SK-N-SH treated with all-trans-retinoic acid at 6 μM for 48 hours (cell line): Measurements from ENCODE around the gene NAB1.

Experiments used
- ATAC-seq: fragments of 200-7000 bp; cut with Tn5 transposase; 3 replicates; pipeline ENCODE4 v1.9.1; 2020; ENCODE audit warnings: mild to moderate bottlenecking, moderate library complexity
- ARNTL ChIP-seq: fragments of 450-650 bp; formaldehyde crosslinking; IDR thresholded peaks from 2 replicates; pipeline ENCODE4 v1.5.0; 2020; ENCODE audit warnings: low read depth, mild to moderate bottlenecking, moderate library complexity, borderline replicate concordance
- BACH2 ChIP-seq: fragments of 250-450 bp; sonication (Bioruptor Pico); IDR thresholded peaks from 2 replicates; pipeline ENCODE4 v1.9.0; 2021; ENCODE audit warnings: mild to moderate bottlenecking, borderline replicate concordance
- CSDC2 ChIP-seq: fragments of 250-450 bp; sonication (Bioruptor Pico); IDR thresholded peaks from 2 replicates; pipeline ENCODE4 v1.5.0; 2020; ENCODE audit warnings: mild to moderate bottlenecking, moderate library complexity
- ESRRG ChIP-seq: fragments of 250-450 bp; sonication (Bioruptor Pico); IDR thresholded peaks from 2 replicates; pipeline ENCODE4 v1.6.1; 2021; ENCODE audit warnings: mild to moderate bottlenecking
- GLIS3 ChIP-seq: fragments of 250-450 bp; sonication (Bioruptor Pico); IDR thresholded peaks from 2 replicates; pipeline ENCODE4 v1.5.0; 2020; ENCODE audit warnings: mild to moderate bottlenecking, moderate library complexity
- ISL1 ChIP-seq: fragments of 250-450 bp; sonication (Bioruptor Pico); IDR thresholded peaks from 2 replicates; pipeline ENCODE4 v2.1.2; 2022; ENCODE audit warnings: mild to moderate bottlenecking, moderate library complexity
- OSR1 ChIP-seq: fragments of 250-450 bp; sonication (Bioruptor Pico); IDR thresholded peaks from 2 replicates; pipeline ENCODE4 v1.8.0; 2022; ENCODE audit warnings: moderate library complexity, mild to moderate bottlenecking, inconsistent platforms
- RARB ChIP-seq: fragments of 250-450 bp; sonication (Bioruptor Pico); IDR thresholded peaks from 2 replicates; pipeline ENCODE4 v1.8.0; 2021; ENCODE audit warnings: mild to moderate bottlenecking, moderate library complexity
- SNAI2 ChIP-seq: fragments of 250-450 bp; sonication (Bioruptor Pico); IDR thresholded peaks from 2 replicates; pipeline ENCODE4 v1.5.0; 2020; ENCODE audit warnings: mild to moderate bottlenecking, moderate library complexity
- TCF4 ChIP-seq: fragments of 250-450 bp; sonication (Bioruptor Pico); IDR thresholded peaks from 2 replicates; pipeline ENCODE4 v1.8.0; 2021; ENCODE audit warnings: mild to moderate bottlenecking, moderate library complexity, borderline replicate concordance
- TOX ChIP-seq: fragments of 250-450 bp; sonication (Bioruptor Pico); IDR thresholded peaks from 2 replicates; pipeline ENCODE4 v1.8.0; 2021; ENCODE audit warnings: mild to moderate bottlenecking, moderate library complexity, borderline replicate concordance
- ZC3H10 ChIP-seq: fragments of 250-450 bp; sonication (Bioruptor Pico); IDR thresholded peaks from 2 replicates; pipeline ENCODE4 v1.5.1; 2021; ENCODE audit warnings: mild to moderate bottlenecking, moderate library complexity
- ZFP3 ChIP-seq: fragments of 250-450 bp; sonication (Bioruptor Pico); IDR thresholded peaks from 2 replicates; pipeline ENCODE4 v1.5.0; 2020; ENCODE audit warnings: mild to moderate bottlenecking, moderate library complexity
- ZFP30 ChIP-seq: fragments of 450-650 bp; formaldehyde crosslinking; IDR thresholded peaks from 2 replicates; pipeline ENCODE4 v1.5.0; 2022; ENCODE audit warnings: mild to moderate bottlenecking, moderate library complexity
- ZNF565 ChIP-seq: fragments of 450-650 bp; formaldehyde crosslinking; conservative IDR thresholded peaks from 2 replicates; pipeline ENCODE4 v1.5.0; 2020; ENCODE audit warnings: low read depth, mild to moderate bottlenecking, moderate library complexity
- ZNF8 ChIP-seq: fragments of 450-650 bp; formaldehyde crosslinking; IDR thresholded peaks from 2 replicates; pipeline ENCODE4 v1.5.0; 2020; ENCODE audit warnings: mild to moderate bottlenecking, moderate library complexity
- TF ChIP-seq, protein P1 (sequence below): fragments of 250-450 bp; sonication (Bioruptor Pico); IDR thresholded peaks from 2 replicates; pipeline ENCODE4 v1.5.0; 2020; ENCODE audit warnings: mild to moderate bottlenecking, moderate library complexity
- TF ChIP-seq, protein P2 (sequence below): fragments of 250-450 bp; sonication (Bioruptor Pico); IDR thresholded peaks from 2 replicates; pipeline ENCODE4 v1.8.0; 2021; ENCODE audit warnings: low read depth, mild to moderate bottlenecking, moderate library complexity, borderline replicate concordance
- TF ChIP-seq, protein P3 (sequence below): fragments of 250-450 bp; sonication (Bioruptor Pico); IDR thresholded peaks from 2 replicates; pipeline ENCODE4 v1.8.0; 2020; ENCODE audit warnings: mild to moderate bottlenecking, moderate library complexity, borderline replicate concordance
- TF ChIP-seq, protein P4 (sequence below): fragments of 250-450 bp; sonication (Bioruptor Pico); IDR thresholded peaks from 2 replicates; pipeline ENCODE4 v1.5.1; 2020; ENCODE audit warnings: low read depth, mild to moderate bottlenecking, moderate library complexity
- TF ChIP-seq, protein P5 (sequence below): fragments of 250-450 bp; sonication (Bioruptor Pico); IDR thresholded peaks from 2 replicates; pipeline ENCODE4 v1.5.1; 2021; ENCODE audit warnings: mild to moderate bottlenecking, moderate library complexity

NAB1 gene

DNA sequence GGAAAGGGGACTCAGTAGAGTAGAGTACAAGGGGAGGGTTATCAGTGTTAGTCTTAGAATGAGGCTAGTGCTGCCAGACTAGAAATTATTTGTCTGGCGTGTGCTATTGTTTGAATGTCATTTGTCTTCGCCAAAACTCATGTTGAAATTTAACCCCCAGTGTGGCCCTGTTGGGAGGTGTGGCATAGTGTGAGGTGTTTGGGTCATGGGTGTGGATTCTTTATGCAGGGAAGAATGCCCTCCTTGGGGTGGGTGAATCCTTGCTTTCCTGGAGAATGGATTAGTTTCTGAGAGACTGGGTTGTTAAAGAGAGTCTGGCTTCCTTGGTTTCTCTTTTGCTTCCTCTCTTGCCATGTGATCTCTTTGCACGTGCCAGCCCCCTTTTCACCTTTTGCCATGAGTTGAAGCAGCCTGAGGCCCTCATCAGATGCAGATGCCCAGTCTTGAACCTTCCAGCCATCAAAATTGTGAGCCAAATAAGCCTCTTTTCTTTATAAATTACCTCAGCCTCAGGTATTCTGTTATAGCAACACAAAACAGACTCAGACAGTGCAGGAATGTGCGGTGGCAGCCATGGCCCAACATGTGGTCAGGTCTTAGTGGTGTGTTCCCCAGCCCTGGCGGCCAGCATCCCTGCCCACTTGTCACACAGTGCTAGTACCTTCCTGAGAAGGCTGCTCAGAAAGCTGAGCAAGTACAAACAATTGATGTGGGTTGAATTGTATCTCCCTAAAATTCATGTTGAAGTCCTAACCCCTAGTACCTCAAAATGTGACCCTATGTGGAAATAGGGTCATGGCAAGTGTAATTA is 48.4 kb upstream of the NAB1 start:
- TF ChIP-seq CSDC2 (CRISPR knock-in tag) (no peak), ZNF565 (CRISPR knock-in tag) (no peak), ESRRG (CRISPR knock-in tag) (no peak), ZFP30 (CRISPR knock-in tag) (no peak), RARB (no peak), SNAI2 (no peak), TCF4 (no peak), OSR1 (CRISPR knock-in tag) (no peak), ZC3H10 (CRISPR knock-in tag) (no peak), ARNTL (CRISPR knock-in tag) (no peak), ISL1 (CRISPR knock-in tag) (no peak), ZNF8 (no peak), GLIS3 (no peak), TOX (no peak)
- TF ChIP-seq, protein P1, sequence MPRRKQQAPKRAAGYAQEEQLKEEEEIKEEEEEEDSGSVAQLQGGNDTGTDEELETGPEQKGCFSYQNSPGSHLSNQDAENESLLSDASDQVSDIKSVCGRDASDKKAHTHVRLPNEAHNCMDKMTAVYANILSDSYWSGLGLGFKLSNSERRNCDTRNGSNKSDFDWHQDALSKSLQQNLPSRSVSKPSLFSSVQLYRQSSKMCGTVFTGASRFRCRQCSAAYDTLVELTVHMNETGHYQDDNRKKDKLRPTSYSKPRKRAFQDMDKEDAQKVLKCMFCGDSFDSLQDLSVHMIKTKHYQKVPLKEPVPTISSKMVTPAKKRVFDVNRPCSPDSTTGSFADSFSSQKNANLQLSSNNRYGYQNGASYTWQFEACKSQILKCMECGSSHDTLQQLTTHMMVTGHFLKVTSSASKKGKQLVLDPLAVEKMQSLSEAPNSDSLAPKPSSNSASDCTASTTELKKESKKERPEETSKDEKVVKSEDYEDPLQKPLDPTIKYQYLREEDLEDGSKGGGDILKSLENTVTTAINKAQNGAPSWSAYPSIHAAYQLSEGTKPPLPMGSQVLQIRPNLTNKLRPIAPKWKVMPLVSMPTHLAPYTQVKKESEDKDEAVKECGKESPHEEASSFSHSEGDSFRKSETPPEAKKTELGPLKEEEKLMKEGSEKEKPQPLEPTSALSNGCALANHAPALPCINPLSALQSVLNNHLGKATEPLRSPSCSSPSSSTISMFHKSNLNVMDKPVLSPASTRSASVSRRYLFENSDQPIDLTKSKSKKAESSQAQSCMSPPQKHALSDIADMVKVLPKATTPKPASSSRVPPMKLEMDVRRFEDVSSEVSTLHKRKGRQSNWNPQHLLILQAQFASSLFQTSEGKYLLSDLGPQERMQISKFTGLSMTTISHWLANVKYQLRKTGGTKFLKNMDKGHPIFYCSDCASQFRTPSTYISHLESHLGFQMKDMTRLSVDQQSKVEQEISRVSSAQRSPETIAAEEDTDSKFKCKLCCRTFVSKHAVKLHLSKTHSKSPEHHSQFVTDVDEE (CRISPR knock-in tag): no peak
- TF ChIP-seq, protein P2, sequence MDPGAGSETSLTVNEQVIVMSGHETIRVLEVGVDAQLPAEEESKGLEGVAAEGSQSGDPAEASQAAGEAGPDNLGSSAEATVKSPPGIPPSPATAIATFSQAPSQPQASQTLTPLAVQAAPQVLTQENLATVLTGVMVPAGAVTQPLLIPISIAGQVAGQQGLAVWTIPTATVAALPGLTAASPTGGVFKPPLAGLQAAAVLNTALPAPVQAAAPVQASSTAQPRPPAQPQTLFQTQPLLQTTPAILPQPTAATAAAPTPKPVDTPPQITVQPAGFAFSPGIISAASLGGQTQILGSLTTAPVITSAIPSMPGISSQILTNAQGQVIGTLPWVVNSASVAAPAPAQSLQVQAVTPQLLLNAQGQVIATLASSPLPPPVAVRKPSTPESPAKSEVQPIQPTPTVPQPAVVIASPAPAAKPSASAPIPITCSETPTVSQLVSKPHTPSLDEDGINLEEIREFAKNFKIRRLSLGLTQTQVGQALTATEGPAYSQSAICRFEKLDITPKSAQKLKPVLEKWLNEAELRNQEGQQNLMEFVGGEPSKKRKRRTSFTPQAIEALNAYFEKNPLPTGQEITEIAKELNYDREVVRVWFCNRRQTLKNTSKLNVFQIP (CRISPR knock-in tag): no peak
- TF ChIP-seq, protein P3, sequence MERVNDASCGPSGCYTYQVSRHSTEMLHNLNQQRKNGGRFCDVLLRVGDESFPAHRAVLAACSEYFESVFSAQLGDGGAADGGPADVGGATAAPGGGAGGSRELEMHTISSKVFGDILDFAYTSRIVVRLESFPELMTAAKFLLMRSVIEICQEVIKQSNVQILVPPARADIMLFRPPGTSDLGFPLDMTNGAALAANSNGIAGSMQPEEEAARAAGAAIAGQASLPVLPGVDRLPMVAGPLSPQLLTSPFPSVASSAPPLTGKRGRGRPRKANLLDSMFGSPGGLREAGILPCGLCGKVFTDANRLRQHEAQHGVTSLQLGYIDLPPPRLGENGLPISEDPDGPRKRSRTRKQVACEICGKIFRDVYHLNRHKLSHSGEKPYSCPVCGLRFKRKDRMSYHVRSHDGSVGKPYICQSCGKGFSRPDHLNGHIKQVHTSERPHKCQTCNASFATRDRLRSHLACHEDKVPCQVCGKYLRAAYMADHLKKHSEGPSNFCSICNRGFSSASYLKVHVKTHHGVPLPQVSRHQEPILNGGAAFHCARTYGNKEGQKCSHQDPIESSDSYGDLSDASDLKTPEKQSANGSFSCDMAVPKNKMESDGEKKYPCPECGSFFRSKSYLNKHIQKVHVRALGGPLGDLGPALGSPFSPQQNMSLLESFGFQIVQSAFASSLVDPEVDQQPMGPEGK (CRISPR knock-in tag): no peak
- TF ChIP-seq, protein P4, sequence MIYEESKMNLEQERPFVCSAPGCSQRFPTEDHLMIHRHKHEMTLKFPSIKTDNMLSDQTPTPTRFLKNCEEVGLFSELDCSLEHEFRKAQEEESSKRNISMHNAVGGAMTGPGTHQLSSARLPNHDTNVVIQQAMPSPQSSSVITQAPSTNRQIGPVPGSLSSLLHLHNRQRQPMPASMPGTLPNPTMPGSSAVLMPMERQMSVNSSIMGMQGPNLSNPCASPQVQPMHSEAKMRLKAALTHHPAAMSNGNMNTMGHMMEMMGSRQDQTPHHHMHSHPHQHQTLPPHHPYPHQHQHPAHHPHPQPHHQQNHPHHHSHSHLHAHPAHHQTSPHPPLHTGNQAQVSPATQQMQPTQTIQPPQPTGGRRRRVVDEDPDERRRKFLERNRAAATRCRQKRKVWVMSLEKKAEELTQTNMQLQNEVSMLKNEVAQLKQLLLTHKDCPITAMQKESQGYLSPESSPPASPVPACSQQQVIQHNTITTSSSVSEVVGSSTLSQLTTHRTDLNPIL (CRISPR knock-in tag): no peak
- TF ChIP-seq, protein P5, sequence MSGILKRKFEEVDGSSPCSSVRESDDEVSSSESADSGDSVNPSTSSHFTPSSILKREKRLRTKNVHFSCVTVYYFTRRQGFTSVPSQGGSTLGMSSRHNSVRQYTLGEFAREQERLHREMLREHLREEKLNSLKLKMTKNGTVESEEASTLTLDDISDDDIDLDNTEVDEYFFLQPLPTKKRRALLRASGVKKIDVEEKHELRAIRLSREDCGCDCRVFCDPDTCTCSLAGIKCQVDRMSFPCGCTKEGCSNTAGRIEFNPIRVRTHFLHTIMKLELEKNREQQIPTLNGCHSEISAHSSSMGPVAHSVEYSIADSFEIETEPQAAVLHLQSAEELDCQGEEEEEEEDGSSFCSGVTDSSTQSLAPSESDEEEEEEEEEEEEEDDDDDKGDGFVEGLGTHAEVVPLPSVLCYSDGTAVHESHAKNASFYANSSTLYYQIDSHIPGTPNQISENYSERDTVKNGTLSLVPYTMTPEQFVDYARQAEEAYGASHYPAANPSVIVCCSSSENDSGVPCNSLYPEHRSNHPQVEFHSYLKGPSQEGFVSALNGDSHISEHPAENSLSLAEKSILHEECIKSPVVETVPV (CRISPR knock-in tag): no peak

DNA sequence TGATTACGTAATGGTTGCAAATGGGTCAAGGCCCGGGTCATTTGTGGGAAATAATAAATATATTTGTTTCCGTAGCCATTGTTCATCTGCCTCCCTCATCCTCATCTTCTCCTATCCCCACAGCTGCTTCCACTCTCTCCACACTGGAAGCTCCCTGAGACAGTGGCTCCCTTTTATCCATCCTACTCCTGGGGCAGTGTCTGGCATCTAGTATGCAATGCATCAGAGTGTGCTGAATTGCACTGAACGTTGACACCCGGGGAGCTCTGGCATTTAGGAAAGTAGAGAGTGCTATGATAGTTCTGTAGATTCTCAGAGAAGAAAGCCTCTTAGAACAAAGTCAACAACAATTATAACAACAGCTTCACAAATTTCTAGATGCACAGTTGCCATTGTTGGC is 45.5 kb upstream of the NAB1 start:
- ATAC-seq: no peak
- TF ChIP-seq GLIS3 (no peak), ZFP3 (no peak), BACH2 (CRISPR knock-in tag) (no peak), ARNTL (CRISPR knock-in tag) (no peak), TCF4 (no peak), ZC3H10 (CRISPR knock-in tag) (no peak), RARB (no peak)

More for the DNA sequence above, 48.4 kb upstream of the NAB1 start:
- no peak for ATAC-seq

DNA sequence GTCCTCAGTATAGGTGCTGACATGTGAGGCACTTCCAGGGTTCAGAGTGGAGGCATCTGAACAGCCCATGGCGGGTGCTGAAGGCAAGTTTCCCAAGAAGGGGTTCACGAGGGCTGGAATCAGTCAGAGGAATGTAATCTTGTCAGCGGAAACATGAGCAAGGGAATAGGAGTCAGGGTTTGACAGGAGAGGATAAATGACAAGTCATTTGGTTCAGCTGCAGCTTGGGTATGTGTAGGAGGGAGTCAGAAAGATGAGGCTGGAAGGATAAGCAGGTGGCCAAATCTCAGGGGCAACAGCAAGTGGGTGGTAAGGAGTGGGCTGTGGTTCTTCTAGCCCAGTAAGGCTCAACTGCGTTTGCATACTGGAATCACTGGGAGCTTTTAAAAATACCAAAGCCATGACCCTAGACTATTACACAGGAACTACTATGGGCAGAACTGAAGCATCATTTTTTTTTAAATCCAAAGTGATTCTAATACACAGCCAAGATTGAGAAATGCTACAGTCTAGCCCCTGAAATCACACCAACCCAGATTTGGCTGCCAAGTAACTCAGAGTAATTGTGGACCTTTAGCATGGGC is 41.8 kb upstream of the NAB1 start:
- no peak for TF ChIP-seq CSDC2 (CRISPR knock-in tag)
- ATAC-seq: no peak; the same call in 2 of the 3 replicates
